ENCODE measurements around the gene GPAM.
"Not testable (repeated sequence)": the region's sequence is repeated elsewhere in the genome, so short reads cannot be mapped to it uniquely, and the experiment has no call there.

The GPAM gene

DNA sequence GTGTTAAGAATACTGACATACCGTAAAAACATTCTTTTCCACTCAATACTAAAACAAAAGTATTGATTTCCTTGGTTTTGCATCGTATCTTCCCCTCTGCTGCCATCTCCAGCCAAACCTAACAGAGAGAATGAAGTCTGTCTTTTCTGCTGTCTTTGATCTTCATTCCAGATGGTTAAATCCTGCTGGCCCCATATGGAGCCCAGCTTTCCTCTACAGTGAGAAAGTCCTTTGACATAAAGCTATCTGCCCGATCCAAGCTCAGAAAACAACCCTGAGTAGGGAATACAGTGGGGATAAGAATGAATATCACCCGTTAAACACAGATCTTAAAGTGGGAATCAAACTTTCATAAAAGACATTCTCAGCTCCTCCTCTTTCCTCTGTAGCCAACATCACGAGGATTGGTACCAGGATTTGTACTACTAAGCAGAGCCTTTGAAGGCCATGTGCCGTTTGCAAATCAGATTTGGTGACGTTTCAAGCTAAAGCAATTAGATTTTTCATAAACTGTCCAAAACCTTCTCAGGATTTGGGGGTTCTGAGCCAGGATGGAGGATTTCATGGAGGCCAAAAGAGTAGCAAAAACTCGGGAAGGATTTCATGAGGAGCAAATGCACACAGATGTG lies 30.8 kb upstream of the GPAM start:
- DNase-seq: no peak

DNA sequence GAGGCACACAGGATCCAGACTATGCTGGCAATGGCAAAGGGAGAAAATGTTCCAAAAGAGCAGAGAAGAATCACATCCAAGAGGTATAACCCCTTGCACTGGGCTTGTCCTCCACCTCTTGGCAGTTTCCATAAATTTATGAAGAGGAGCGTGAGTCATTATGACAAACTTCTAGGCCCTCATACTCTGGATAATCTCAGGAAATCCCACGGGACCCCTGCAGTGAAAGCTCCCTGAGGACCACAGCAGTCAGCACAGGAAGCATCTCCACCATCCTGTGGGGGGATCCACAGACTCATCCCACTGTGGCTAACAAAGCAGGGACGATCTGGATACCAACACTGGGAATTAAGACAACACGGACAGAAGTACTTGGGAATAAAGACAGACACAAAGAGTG lies 30.3 kb upstream of the GPAM start:
- DNase-seq: no peak

DNA sequence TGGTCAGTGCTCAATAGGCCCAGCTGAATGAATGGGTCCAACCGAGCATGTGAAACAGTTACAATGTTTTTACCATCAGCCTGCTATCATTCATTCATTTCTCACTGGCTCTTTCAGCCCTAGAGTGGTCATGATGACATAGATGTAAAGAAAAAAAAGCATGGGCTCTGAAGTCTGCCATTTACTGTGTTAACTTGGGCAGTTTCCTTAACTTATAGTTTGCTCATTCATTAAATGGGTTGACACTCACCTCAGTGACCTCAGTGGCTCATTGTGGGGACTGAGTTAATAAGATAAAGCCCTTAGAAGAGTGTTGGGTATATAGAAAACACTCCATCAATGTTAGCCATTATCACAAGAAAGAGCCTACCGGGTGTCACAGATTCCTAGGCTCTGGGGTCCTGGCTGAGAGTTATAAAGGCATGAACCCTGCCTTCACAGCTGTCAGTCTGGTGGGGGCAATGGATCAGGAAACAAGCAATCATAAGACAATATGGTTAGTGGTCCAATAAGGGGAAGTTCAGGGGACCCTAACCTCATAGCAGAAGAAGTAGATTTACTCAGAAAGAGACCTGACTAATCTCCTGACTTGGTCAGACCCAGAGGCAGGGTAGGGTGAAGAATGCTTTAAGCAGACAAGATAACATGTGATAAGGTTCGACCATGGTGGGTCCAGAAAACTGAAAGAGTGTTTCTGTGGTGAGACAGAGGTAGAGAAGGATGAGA lies 29.7 kb upstream of the GPAM start:
- DNase-seq: no peak

DNA sequence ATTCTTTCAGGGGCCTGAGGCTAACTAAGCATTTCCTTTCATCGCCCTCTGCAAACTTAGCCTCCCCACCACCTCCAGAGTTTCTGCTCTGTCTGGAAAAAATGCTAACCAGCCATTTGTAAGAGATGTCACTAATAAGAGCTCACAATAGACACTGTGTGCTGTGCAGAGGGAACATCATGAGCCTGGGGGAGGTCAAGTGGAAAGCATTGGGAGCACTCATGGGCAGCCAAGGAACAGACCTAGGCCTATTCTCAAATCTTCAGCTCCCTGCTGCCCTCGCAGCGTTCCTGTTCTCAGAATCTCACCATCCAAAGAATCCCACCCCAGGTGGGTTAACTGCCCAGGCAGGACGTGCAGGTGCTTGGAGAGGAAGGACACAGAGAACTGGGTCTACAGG lies 27.1 kb upstream of the GPAM start:
- DNase-seq: no peak

DNA sequence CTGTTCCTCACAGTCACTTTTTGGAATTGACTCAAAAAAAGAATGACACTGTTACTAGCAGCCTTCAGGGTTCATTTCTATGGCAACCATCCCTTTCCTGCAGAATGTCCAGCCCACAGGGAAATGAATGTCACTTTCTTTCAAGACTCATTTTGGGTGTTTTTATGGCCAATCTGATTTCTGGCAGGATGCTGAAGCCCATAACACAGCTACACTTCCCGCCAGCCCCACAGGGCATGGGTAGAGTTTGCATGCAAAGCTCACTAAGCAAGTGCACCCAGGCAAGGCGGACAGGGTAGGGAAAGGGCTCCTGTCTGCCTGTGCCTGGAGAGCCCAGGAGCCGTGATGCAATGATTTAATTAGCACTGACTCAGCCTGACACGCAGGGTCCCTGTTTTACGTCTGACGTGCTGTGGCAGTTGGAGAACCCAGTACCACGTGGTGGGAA lies 26.1 kb upstream of the GPAM start:
- no peak for DNase-seq

DNA sequence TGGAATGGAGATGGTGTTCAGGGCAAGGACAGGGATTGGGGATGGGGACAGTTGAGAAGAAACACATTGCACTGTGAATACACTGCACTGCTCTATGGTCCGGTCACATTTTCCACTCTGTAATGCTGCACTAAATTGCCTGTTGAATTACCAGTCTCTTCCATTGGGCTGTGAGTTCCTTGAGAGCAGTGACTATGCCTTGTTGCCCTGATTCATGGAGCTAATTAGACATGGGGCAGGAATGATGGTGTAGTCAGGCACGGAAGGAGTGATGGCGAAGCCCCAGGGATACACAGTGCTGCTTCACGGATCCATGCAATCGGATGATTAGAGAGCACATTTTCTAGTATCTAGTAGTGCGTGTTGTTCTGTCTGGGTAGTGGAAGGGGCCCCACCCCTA lies 25.4 kb upstream of the GPAM start:
- no peak for DNase-seq

DNA sequence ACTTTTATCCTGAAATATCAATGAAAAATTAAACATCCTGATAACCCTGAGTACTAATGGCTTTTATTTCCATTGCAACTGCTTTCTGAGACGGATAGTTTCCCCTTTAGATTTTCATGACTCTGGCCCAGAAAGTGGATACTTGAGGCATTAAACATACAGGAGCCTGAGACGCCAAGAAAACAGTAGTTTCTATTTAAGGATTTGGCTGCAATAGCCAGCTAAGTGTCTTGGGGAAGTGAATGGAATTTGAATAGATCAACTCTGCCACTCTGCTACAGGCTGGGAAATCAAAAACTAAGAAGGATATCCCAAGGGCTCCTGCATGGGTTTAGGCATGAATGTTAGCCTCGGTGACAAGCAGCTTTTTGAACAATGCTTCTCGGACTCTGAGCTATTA lies 24.7 kb upstream of the GPAM start:
- no peak for DNase-seq

DNA sequence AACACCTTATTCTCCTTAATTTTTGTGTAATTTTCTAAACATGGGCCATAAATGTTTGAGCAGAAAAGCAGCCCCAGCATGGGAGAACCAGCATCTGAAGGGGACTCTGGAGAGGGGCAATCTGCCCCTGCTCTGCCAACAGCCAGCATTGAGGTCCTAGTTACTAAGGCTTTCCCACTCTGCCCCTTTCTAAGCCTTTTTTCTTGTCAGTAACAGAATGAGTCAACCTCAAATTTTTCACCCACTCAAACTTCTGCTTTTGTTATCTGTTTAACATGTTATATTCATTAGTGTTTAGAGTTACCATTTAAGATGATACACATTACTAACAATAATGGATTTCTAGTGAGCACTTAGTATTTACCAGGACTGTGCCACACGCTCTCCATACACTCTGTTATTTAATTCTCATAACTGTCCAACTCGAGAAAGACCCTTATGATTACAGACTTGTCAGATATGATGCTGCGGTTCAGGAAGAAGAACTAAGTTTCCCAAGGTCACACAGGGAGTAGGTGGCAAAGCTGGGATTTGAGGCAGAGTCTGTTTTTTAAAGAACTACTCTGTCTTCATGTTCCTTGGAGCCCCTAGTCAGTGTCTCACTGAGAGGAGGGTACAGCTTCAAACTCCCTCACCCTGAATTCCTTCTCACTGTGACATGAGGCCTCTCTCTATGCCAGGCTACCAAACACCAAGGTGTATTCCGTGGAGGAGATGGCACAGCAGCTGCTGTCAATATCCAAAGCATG lies 19.9 kb upstream of the GPAM start:
- DNase-seq: no peak

DNA sequence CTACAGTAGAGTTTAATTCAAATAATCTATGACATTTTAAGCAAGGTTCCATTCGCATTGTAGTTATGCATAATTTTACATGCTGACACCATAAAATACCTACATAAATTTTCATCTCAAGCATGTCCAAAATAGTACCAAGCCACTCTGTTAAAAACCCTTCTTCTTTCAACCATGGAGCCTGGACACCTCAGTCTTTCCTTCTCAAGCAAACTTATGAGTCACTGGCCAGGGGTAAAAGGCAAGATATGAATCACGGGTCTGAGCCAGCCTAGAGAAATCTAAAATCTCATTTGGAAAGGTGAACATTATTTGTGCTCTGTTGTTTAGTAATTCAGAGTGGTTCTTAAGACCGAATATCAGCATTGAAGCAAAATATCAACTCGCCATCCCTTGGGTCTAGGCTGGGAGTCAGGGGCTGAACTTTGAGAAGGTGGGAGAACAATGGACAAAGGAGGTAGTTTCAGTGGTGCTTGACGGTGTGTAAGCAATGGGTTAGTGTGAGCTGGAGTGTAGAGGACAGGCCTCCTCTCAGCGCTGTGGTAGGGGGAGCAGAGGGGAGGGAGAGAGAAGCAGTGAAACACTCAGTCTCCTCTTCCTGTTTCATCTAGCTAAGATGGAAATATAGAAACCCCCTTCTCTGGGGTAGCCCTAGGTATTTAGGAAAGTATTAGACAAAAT lies 19.1 kb upstream of the GPAM start:
- no peak for DNase-seq

DNA sequence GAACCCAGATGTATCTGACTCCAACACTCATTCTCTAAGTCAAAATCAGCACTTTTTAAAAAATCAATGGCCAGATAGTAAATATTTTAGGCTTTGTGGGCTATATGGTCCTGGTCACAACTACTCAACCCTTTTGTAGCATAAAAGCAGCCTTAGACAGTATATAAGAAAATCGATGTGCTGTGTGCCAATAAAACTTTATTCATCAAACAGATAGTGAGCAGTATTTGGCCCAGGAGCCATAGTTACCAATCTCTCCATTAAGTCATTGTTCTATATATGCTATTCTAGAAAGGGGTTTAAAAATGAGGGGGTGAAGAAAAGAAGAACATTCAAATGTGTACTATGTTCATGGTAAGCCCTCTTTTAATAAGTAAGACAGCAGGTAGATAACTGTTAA lies 18.5 kb upstream of the GPAM start:
- DNase-seq: no peak

DNA sequence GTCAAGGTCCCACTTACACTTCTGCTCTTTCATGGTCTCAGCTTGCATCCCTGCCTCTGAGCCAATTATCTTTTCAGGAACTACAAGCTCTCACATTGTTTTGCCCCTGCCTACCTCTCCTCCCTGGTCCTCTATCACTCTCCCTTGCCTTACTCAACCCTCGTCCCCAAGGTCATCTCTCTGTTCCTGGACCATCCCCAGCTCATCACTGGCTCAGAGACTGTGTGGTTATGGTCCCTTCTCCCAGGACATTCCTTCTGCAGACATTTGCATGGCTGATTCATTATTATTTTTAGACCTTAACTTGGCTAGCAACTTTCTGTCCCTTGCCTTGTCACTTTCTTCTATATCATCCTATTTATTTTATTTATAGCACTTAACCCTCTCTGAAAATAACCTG lies 17.8 kb upstream of the GPAM start:
- no peak for DNase-seq

DNA sequence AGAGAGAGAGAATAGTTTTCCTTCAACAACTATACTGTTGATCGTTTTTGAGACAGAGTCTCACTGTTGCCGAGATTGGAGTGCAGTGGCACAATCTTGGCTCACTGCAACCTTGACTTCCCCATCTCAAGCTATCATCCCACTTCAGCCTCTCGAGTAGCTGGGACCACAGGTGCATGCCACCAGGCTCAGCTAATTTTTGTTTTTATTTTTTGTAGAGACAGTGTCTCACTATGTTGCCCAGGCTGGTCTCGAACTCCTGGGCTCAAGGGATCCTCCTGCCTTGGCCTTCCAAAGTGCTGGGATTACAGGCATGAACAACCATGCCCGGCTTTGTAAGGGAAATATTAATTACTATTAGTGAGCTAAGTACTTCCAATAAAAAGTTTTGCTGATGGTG lies 16.7 kb upstream of the GPAM start:
- not testable (repeated sequence) for DNase-seq

DNA sequence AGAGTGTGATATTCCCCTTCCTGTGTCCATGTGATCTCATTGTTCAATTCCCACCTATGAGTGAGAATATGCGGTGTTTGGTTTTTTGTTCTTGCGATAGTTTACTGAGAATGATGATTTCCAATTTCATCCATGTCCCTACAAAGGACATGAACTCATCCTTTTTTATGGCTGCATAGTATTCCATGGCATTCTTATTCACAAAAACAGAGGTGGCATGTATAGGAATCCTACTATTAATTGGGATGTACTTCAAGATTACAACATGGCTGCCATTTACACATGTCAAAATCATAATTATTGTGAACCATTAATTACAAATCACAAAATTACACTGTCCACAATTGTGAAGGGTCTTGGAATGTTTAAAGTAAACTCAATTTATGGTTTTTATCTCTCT lies 14.1 kb upstream of the GPAM start:
- DNase-seq: not testable (repeated sequence)

DNA sequence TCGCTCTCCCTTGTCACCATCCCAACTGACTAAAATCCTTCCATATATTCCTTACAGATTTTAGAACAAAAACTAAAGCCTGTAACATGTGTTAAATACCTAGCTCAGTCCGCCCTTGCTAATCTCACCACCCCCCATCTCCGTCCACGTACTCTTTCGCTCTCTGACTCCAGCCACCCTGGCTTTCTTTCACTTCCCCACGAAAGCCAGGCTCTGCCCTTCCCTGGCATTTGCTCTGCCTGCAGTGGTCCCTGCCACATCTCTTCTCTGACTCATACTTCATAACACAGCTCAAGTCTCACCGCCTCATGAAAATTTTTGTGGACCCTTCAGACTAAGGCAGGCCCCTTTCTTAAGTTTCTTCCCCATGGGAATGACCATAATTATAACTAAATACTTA lies 11.7 kb upstream of the GPAM start:
- no peak for DNase-seq

DNA sequence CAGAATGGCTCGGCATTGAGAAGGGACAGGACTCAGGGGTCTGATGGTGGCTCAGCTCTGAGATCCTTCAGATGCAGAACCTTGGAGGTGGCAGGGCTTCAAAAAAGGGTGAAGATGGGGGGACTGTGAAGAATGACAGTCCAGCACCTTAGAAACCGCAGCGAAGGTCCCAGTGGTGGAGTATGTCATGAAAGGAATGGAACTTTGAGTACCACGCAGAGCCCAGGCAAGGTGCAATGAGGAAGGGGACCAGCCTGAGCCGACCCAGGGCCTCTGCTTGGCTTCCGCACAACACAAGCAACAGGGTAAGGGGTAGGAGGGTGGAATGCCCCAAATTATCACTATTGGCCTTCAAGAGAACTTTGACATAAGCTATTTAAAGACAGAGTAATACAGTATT lies 8.2 kb upstream of the GPAM start:
- DNase-seq: no peak

DNA sequence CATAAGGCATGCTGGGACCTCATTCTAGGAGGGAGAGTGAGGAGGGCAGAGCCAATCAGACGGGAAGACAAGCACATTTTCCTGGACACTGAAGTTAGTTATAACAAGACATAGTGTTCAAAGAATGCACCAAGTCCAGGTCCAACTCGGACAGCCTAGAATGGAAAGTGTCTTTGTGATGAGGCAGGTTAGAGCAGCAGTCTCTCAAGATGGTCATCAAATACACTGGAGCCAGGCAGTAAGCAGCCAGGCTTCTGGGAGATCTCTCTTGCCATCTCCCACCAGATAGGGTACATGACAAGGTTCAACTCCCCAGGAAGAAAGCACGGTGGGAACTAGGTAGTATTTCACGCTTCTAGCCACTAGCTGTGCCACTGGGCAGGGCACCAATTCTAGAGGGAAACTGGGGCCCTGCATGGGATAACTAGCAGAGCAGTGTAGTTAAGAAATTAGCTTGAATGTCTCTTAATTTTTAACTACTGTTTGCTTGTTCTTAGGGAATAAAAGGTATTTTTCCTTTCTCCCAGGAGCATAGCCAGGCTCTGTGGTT lies 7.6 kb upstream of the GPAM start:
- DNase-seq: no peak

DNA sequence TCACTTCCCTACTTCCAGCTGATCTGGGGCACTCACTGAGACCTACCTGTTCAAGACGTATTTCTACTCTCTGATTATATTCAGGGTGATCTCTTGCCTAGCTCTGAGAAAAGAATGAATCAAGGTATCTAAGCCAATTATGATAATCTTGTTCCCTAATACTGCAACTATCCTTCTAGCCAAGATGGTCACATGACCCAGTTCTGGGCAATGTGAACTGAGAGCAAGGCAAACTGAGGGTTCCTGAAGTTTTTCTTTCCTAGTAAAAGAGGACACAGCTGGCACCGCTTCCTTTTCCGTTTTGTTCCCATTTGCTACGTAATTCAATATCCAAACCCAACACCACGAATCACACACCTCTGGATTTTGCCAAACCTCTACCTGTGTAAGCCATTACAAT lies 5.9 kb upstream of the GPAM start:
- DNase-seq: no peak

DNA sequence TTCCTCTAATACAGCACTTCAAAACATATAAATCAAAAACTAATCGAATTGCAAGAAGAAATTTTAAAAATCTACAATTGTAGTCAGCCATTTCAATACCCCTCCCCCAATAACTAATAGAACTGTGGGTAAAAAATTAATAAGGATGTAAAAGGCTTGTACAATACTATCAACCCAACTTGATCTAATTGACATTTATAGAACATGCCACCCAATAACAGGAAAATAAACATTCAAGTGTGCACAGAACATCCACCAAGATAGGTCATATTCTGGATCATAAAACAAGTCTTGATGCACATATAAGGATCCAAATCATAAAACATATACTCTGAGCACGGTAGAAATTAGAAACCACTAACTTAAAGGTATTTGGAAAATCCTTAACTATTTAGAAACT lies 4.0 kb upstream of the GPAM start:
- no peak for DNase-seq

DNA sequence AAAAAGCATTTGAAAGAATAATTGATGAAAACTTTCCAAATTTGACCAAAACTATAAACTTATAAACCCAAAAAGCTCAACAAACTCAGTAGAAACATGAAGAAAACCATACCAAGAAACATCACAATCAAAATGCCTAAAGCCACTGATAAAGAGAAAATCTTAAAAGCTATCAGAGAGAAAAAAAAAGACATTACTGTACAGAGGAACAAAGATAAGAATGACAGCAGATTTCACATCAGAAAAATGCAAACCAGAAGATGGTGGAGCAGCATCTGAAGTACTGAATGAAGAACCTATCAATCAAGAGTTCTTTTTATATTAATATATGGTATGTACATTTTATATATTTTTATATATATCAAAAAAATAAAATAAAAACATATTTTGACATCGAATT lies 2.4 kb upstream of the GPAM start:
- DNase-seq: no peak

DNA sequence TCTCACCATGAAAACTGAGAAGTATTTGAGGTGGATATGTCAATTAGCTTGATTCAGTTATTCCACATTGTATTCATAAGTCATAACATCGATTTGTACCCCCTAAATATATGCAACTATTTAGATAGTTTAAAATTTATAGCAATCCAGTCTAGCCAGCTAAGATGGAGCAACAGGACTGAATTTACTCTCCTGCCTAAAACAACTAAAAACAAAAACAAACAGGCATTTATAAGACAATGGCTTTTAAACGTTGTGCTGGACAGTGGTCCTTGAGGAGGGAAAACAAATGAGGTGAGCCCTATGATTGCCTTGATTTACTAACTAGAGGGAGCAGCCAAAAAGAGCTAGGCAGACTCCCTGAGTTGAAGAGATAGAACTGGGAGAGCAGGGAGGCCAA lies 814 bp upstream of the GPAM start:
- no peak for DNase-seq

DNA sequence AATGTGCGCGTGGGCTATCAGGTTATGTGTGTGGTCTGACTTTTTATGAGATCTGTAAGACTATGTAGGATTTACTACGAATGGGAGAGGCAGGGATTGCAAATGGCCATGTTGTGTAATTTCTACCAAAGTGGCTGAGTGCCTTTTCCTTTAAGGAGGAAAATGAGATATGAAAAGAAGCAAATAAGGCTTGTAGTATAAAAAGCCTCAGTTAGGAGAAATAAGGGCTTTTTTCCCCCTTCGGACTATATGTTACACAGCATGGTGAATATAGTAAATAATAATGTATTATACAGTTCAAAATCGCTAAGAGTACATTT lies 447 bp upstream of the GPAM start:
- DNase-seq: no peak

DNA sequence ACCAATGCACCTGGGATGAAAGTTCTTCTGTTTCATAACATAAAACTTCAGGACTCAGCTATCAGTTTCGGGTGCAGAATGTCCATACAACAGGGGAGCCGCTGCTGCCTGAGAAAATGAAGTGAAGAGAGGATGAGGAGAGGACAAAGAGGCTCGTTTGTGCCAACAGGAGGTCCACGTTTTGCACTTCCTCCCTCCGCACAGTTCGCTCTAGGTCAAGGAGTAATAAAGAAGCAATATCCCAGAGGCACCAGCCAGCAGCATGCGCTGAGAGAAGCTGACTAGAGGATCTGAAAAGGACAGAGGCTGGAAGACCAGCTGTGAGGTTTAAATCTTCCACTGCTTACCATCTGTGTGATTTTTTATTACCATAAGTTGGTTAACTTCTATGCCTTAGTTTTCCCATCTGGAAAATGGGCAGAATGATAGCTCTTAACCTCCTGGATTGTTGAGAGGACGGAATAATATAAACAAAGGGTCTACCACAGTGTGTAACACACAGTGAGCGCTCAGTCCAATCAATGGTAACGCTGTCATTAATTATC lies 709 bp downstream of the GPAM start:
- no peak for DNase-seq

DNA sequence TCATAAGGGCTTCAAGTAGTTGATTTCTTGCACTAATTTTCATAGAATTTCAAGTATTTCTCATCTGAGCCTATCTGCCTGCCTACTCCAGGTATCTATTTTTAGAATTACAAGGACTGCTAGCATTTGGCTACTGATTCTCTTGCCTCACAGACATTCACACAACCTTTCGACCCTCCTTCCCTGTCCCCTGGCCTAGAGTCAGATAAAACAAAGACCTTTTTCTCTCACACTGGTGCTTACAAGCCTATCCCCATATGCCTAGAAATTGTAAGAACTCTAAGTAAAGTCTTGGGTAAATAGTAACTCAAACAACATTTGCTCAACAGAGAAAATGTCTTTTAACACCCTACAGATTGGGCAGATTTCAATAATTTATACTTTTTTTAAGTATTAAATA lies 6.3 kb downstream of the GPAM start:
- no peak for DNase-seq
